H1 (cell line): Measurements from ENCODE around the gene FRY. TPM values are rescaled to one million over a fixed set of nuclear protein-coding genes. Genes with fewer than 3 reads are reported as not detected.

Experiments
- CTCF ChIA-PET: fragments of 300-600 bp; sonication (Branson Sonifier 250); formaldehyde crosslinking; loops from one replicate; lab custom pipeline; 2021; ENCODE audit not compliant: partially characterized antibody; lab: Charles Lee
- POLR2A ChIA-PET: fragments of 300-600 bp; sonication (Branson Sonifier 250); formaldehyde crosslinking; loops from one replicate; lab custom pipeline; 2021; ENCODE audit warnings: inconsistent platforms; ENCODE audit not compliant: partially characterized antibody; lab: Charles Lee
- DNase-seq, 2 experiments: peaks; one replicate each; pipeline versions ENCODE4 v3.0.0 to v3.0.0-alpha.2; 2010 to 2022; ENCODE audit warnings: low spot score in 2 of 2, low read depth in 1 of 2, mixed read lengths in 1 of 2
- FAIRE-seq: peaks from 2 replicates; lab custom pipeline; 2011; peaks lifted over from hg19 to GRCh38; lab: Jason Lieb, UNC
- H2AFZ ChIP-seq: 2 replicates; pipeline ENCODE4 v1.8.1; 2012; ENCODE audit warnings: low read length, inconsistent platforms
- H2AK5ac ChIP-seq: 2 replicates; pipeline ENCODE4 v1.6.1; 2013; ENCODE audit warnings: low read depth, low read length
- H2BK120ac ChIP-seq: replicated peaks from 2 replicates; pipeline ENCODE3; 2013; ENCODE audit warnings: low read depth, low read length, inconsistent platforms
- H2BK12ac ChIP-seq: 2 replicates; pipeline ENCODE4 v1.6.1; 2013; ENCODE audit warnings: low read depth, low read length
- H2BK15ac ChIP-seq: 2 replicates; pipeline ENCODE4 v1.6.1; 2013; ENCODE audit warnings: low read length
- H2BK20ac ChIP-seq: 2 replicates; pipeline ENCODE4 v1.6.1; 2013; ENCODE audit warnings: low read length
- H2BK5ac ChIP-seq: 2 replicates; pipeline ENCODE4 v1.6.1; 2013; ENCODE audit warnings: low read depth, low read length
- H3K14ac ChIP-seq: 2 replicates; pipeline ENCODE4 v1.6.1; 2013; ENCODE audit warnings: inconsistent platforms; ENCODE audit not compliant: insufficient read length
- H3K18ac ChIP-seq: 2 replicates; pipeline ENCODE4 v1.6.1; 2013; ENCODE audit warnings: low read length; ENCODE audit errors: extremely low read depth
- H3K23ac ChIP-seq: 2 replicates; pipeline ENCODE4 v1.6.1; 2013; ENCODE audit warnings: inconsistent platforms; ENCODE audit not compliant: insufficient read length
- H3K23me2 ChIP-seq: 2 replicates; pipeline ENCODE4 v1.6.1; 2013; ENCODE audit warnings: low read depth, low read length
- H3K27ac ChIP-seq: 2 replicates; pipeline ENCODE4 v1.6.1; 2011; ENCODE audit warnings: low read depth, low read length, inconsistent platforms
- H3K27me3 ChIP-seq, 4 experiments: replicated peaks in 1 of 4; 1 replicate in 1 of 4; 2 replicates in 3 of 4; pipeline versions ENCODE4 v1.6.1 to v1.8.1; 2011 to 2013; ENCODE audit warnings: low read length in 3 of 4, mild to moderate bottlenecking in 3 of 4, inconsistent platforms in 2 of 4, mixed read lengths in 2 of 4, moderate library complexity in 1 of 4; ENCODE audit not compliant: control insufficient read depth in 3 of 4, insufficient read depth in 3 of 4; ENCODE audit errors: extremely low read depth in 1 of 4
- H3K36me3 ChIP-seq, 4 experiments: 2 replicates each; pipeline versions ENCODE4 v1.6.1 to v1.8.1; 2011 to 2013; ENCODE audit warnings: mild to moderate bottlenecking in 4 of 4, low read length in 3 of 4, moderate library complexity in 2 of 4, control low read depth in 1 of 4, inconsistent platforms in 1 of 4; ENCODE audit not compliant: insufficient read depth in 4 of 4, control insufficient read depth in 2 of 4
- H3K4ac ChIP-seq: replicated peaks from 2 replicates; pipeline ENCODE3; 2013; ENCODE audit warnings: low read length, low read depth, mixed read lengths, inconsistent platforms; ENCODE audit not compliant: insufficient read length
- H3K4me1 ChIP-seq, 4 experiments: replicated peaks in 1 of 4; 1 replicate in 1 of 4; 2 replicates in 3 of 4; pipeline versions ENCODE4 v1.6.1 to v1.8.1; 2011 to 2013; ENCODE audit warnings: low read length in 3 of 4, inconsistent platforms in 2 of 4, mixed read lengths in 1 of 4; ENCODE audit not compliant: insufficient read depth in 4 of 4, control insufficient read depth in 3 of 4
- H3K4me2 ChIP-seq, 2 experiments: 2 replicates each; pipeline versions ENCODE4 v1.6.1 to v1.8.1; 2011 to 2013; ENCODE audit warnings: low read depth in 2 of 2, low read length in 2 of 2, control low read depth in 1 of 2, inconsistent platforms in 1 of 2, mild to moderate bottlenecking in 1 of 2; ENCODE audit not compliant: insufficient read depth in 1 of 2
- H3K4me3 ChIP-seq, 4 experiments: fragments of 200-600, 300-600 bp in 1 of 4; sonication (generic), shearing (Covaris generic), sonication (Bioruptor Twin) in 1 of 4; 2 replicates each; pipeline versions ENCODE4 v1.5.1 to v1.8.1; 2011 to 2016; ENCODE audit warnings: low read length in 4 of 4, low read depth in 3 of 4, control low read depth in 2 of 4, inconsistent platforms in 2 of 4, mild to moderate bottlenecking in 2 of 4, mixed read lengths in 1 of 4, moderate library complexity in 1 of 4; ENCODE audit not compliant: insufficient read depth in 2 of 4; ENCODE audit errors: extremely low read depth in 1 of 4
- H3K56ac ChIP-seq: replicated peaks from 2 replicates; pipeline ENCODE3; 2013; ENCODE audit warnings: low read depth, mild to moderate bottlenecking, mixed read lengths, low read length, inconsistent platforms; ENCODE audit not compliant: insufficient read length
- H3K79me1 ChIP-seq: 2 replicates; pipeline ENCODE4 v1.6.1; 2013; ENCODE audit warnings: low read depth, low read length, control low read depth
- H3K79me2 ChIP-seq, 2 experiments: 2 replicates each; pipeline versions ENCODE4 v1.6.1 to v1.8.1; 2012 to 2013; ENCODE audit warnings: low read length in 2 of 2, mild to moderate bottlenecking in 2 of 2, inconsistent platforms in 1 of 2; ENCODE audit not compliant: insufficient read depth in 2 of 2, control insufficient read depth in 1 of 2
- H3K9ac ChIP-seq, 4 experiments: replicated peaks in 1 of 4; 1 replicate in 1 of 4; 2 replicates in 3 of 4; pipeline versions ENCODE4 v1.6.1 to v1.8.1; 2011 to 2013; ENCODE audit warnings: low read depth in 3 of 4, low read length in 3 of 4, control low read depth in 2 of 4, mild to moderate bottlenecking in 2 of 4, moderate library complexity in 2 of 4, inconsistent platforms in 1 of 4; ENCODE audit errors: extremely low read depth in 1 of 4
- H3K9me3 ChIP-seq, 2 experiments: 2 replicates each; pipeline versions ENCODE4 v1.6.1 to v1.8.1; 2012 to 2013; ENCODE audit warnings: mild to moderate bottlenecking in 2 of 2, moderate library complexity in 2 of 2, control low read depth in 1 of 2, inconsistent platforms in 1 of 2, low read depth in 1 of 2, low read length in 1 of 2, mixed read lengths in 1 of 2; ENCODE audit not compliant: insufficient read depth in 2 of 2
- H4K20me1 ChIP-seq, 2 experiments: replicated peaks in 1 of 2; 2 replicates each; pipeline versions ENCODE3 to v1.8.1; 2011 to 2013; ENCODE audit warnings: inconsistent platforms in 2 of 2, low read length in 2 of 2, mild to moderate bottlenecking in 1 of 2; ENCODE audit not compliant: insufficient read depth in 2 of 2, control insufficient read depth in 1 of 2
- H4K5ac ChIP-seq: 2 replicates; pipeline ENCODE4 v1.6.1; 2013; ENCODE audit warnings: low read length, low read depth, mixed read lengths, inconsistent platforms; ENCODE audit not compliant: insufficient read length
- H4K8ac ChIP-seq: 2 replicates; pipeline ENCODE4 v1.8.0; 2013; ENCODE audit warnings: mild to moderate bottlenecking, moderate library complexity, low read length, inconsistent platforms; ENCODE audit not compliant: insufficient read depth; ENCODE audit errors: extremely low read depth
- H4K91ac ChIP-seq: replicated peaks from 2 replicates; pipeline ENCODE3; 2013; ENCODE audit warnings: low read length, mixed read lengths, inconsistent platforms; ENCODE audit not compliant: insufficient read length
- ASH2L ChIP-seq: fragments of 200-600, 300-600 bp; sonication (generic); IDR thresholded peaks from one replicate; pipeline ENCODE4 v1.7.1; 2017; ENCODE audit warnings: low read length
- BRCA1 ChIP-seq: IDR thresholded peaks from 2 replicates; pipeline ENCODE4 v1.6.1; 2012; ENCODE audit warnings: low read depth, low read length, improper control_type of control experiment
- CTCF ChIP-seq, 3 experiments: IDR thresholded peaks; 1 replicate in 2 of 3; 2 replicates in 1 of 3; pipeline versions ENCODE4 v1.5.1 to v1.6.1; 2011; ENCODE audit warnings: low read length in 3 of 3, mild to moderate bottlenecking in 3 of 3, inconsistent platforms in 2 of 3, low read depth in 1 of 3, moderate library complexity in 1 of 3; ENCODE audit not compliant: insufficient read depth in 1 of 3; ENCODE audit errors: control extremely low read depth in 1 of 3
- NRF1 ChIP-seq: IDR thresholded peaks from 2 replicates; pipeline ENCODE4 v1.6.1; 2011; ENCODE audit warnings: mild to moderate bottlenecking, low read depth, low read length, improper control_type of control experiment
- TEAD4 ChIP-seq: IDR thresholded peaks from 2 replicates; pipeline ENCODE4 v1.6.1; 2012; ENCODE audit warnings: low read depth, low read length, inconsistent platforms, mixed read lengths
- WGBS, 2 experiments: shearing (Covaris generic) in 1 of 2; methylation state at CpG; one replicate each; pipeline versions ENCODE4 v1.1.6 to v1.1.7; 2013 to 2015; ENCODE audit warnings: low lambda C conversion rate in 2 of 2, mixed read lengths in 2 of 2, inconsistent platforms in 1 of 2, low coverage in 1 of 2, missing lambda C conversion rate in 1 of 2; ENCODE audit not compliant: insufficient replicate concordance in 2 of 2, insufficient coverage in 1 of 2, insufficient read length in 1 of 2; ENCODE audit errors: extremely low coverage in 1 of 2, missing lambda C conversion rate in 1 of 2; 5-methylcytosine and 5-hydroxymethylcytosine counted together
- polyA plus RNA-seq, 7 experiments: library from polyadenylated mRNA; depleted of rRNA in 3 of 7; stranded (reverse) in 5 of 7; unstranded in 2 of 7; fragments of >200 nt in 5 of 7; fragments of 200-250 nt in 2 of 7; gene quantifications; 1 replicate in 5 of 7; 2 replicates in 1 of 7; 4 replicates in 1 of 7; pipeline versions ENCODE4 v1.2.1 to v1.2.3, GENCODE V29; 2011 to 2013; ENCODE audit warnings: missing spikeins in 2 of 7, mixed read lengths in 2 of 7
- total RNA-seq: library from RNA; stranded (reverse); fragmentation: NEBNext Ultra II Directional; extraction: Animal tissue kit (Norgen Biotek cat#: 25700); gene quantifications from 2 replicates; pipeline ENCODE4 v1.2.1, GENCODE V29; 2021

The FRY gene
- total and polyA plus RNA-seq, 2 of the 8 experiments (the other 6 are each of a cell fraction or from before 2014, with no cell fraction given): 4.3 to 9.2 TPM

- no peak overlapping the region for H3K4me3 ChIP-seq
- FAIRE-seq: no peak
- H2AFZ ChIP-seq: no peak overlapping the region
- TF ChIP-seq NRF1: no peak
- TF ChIP-seq CTCF (IDR thresholded peaks at IDR 0.05; ENCODE audit: control extremely low read depth in 1 of 3, insufficient read depth in 1 of 3, low read depth in 1 of 3, low read length in 3 of 3): no peak
- no peak for TF ChIP-seq TEAD4
- TF ChIP-seq ASH2L: no peak
- TF ChIP-seq BRCA1: no peak
Observed at GRCh38 chr13:32199168-32199567, 167.6 kb downstream of the FRY start.

More at GRCh38 chr13:32199168-32199567, 167.6 kb downstream of the FRY start:
- Histone ChIP-seq H3K9me3 (no peaks in the 10 kb centered on the region), H4K20me1 (no peaks in the 10 kb centered on the region), H2BK5ac (no peak overlapping the region), H3K4ac (no peak overlapping the region), H4K5ac (no peak overlapping the region), H3K27ac (no peak overlapping the region), H3K36me3 (no peaks in the 10 kb centered on the region; a peak in 1 of 8 replicates), H3K4me1 (no peaks in the 10 kb centered on the region), H3K56ac (no peak overlapping the region), H4K8ac (no peak overlapping the region), H3K23me2 (no peaks in the 10 kb centered on the region), H2BK120ac (no peak overlapping the region), H3K18ac (no peak overlapping the region), H3K79me1 (no peaks in the 10 kb centered on the region), H2BK12ac (no peak overlapping the region), H2BK20ac (no peak overlapping the region), H3K23ac (no peak overlapping the region), H3K9ac (no peak overlapping the region), H2BK15ac (no peak overlapping the region), H3K27me3 (no peaks in the 10 kb centered on the region), H2AK5ac (no peak overlapping the region), H3K14ac (no peak overlapping the region), H3K4me2 (no peak overlapping the region), H3K79me2 (no peaks in the 10 kb centered on the region), H4K91ac (no peak overlapping the region)
- ChIA-PET CTCF (no interaction called here), POLR2A (no interaction called here)
- no peak for DNase-seq
- 100% methylated on average over 1 of the region's 1 CpG; no CpG with 5 or more reads in 1 of the 2 experiments for WGBS, 2 experiments
